Measurements from ENCODE around the gene EVA1A. TPM values are rescaled to one million over a fixed set of nuclear protein-coding genes. Genes with fewer than 3 reads are reported as not detected.
A peak's percentile ranks its signal among the peaks of the same experiment; 100 is the strongest.
"Not testable (repeated sequence)": the region's sequence is repeated elsewhere in the genome, so short reads cannot be mapped to it uniquely, and the experiment has no call there.

EVA1A gene
- total and polyA plus RNA-seq, 5 experiments from 2014 or later: 0.20 to 1.1 (median 0.68) TPM; not detected in 2

- H3K9me3 Mint-ChIP-seq: no peaks in the 10 kb centered on the region
Observed at GRCh38 chr2:75488157-75488556, 72.6 kb downstream of the EVA1A start.

GRCh38 chr2:75486735-75487134 lies 74.0 kb downstream of the EVA1A start:
- H3K27ac Mint-ChIP-seq, DNase-seq, H3K9me3 Mint-ChIP-seq, H3K4me1 Mint-ChIP-seq, POLR2A ChIA-PET, H3K36me3 Mint-ChIP-seq, H3K4me3 Mint-ChIP-seq, ATAC-seq: not testable (repeated sequence)
- H3K27me3 Mint-ChIP-seq: peaks cover 7 to 34% (median 17%) of the 10 kb centered on the region in 5 donors

More at GRCh38 chr2:75488157-75488556, 72.6 kb downstream of the EVA1A start:
- H3K27ac Mint-ChIP-seq: no peak overlapping the region
- H3K4me1 Mint-ChIP-seq: no peaks in the 10 kb centered on the region
- DNase-seq (no peak), ATAC-seq (no peak)
- H3K36me3 Mint-ChIP-seq: no peaks in the 10 kb centered on the region
- H3K27me3 Mint-ChIP-seq: peaks cover 7 to 37% (median 17%) of the 10 kb centered on the region in 5 donors
- POLR2A ChIA-PET: no interaction called here
- H3K4me3 Mint-ChIP-seq: no peak overlapping the region

GRCh38 chr2:75484840-75485239 lies 75.9 kb downstream of the EVA1A start:
- ATAC-seq: no peak
- Mint-ChIP-seq H3K9me3 (no peaks in the 10 kb centered on the region), H3K4me1 (no peaks in the 10 kb centered on the region), H3K4me3 (no peak overlapping the region), H3K36me3 (no peaks in the 10 kb centered on the region), H3K27me3 (peaks cover 6 to 42% (median 20%) of the 10 kb centered on the region in 5 donors), H3K27ac (no peak overlapping the region)
- DNase-seq: no peak
- POLR2A ChIA-PET: no interaction called here

- no peak overlapping the region for H3K4me3 Mint-ChIP-seq
- POLR2A ChIA-PET: no interaction called here
- no peak overlapping the region for H3K27ac Mint-ChIP-seq
Observed at GRCh38 chr2:75483878-75484277, 76.9 kb downstream of the EVA1A start.

GRCh38 chr2:75482398-75482797 lies 78.3 kb downstream of the EVA1A start:
- POLR2A ChIA-PET: no interaction called here
- Mint-ChIP-seq H3K4me1 (no peaks in the 10 kb centered on the region), H3K36me3 (no peaks in the 10 kb centered on the region), H3K27ac (no peak overlapping the region), H3K27me3 (peaks cover 5 to 27% (median 16%) of the 10 kb centered on the region in 5 donors), H3K4me3 (no peak overlapping the region), H3K9me3 (no peaks in the 10 kb centered on the region)
- ATAC-seq: no peak
- DNase-seq: no peak

More at GRCh38 chr2:75483878-75484277, 76.9 kb downstream of the EVA1A start:
- no peak for ATAC-seq
- Mint-ChIP-seq H3K4me1 (no peaks in the 10 kb centered on the region), H3K27me3 (peaks cover 5 to 37% (median 22%) of the 10 kb centered on the region in 5 donors), H3K9me3 (no peaks in the 10 kb centered on the region), H3K36me3 (no peaks in the 10 kb centered on the region)
- DNase-seq: no peak

- no peaks in the 10 kb centered on the region for H3K36me3 Mint-ChIP-seq
- H3K27me3 Mint-ChIP-seq: peaks cover 2 to 23% (median 17%) of the 10 kb centered on the region in 5 donors
- no peak for DNase-seq
- H3K9me3 Mint-ChIP-seq: no peaks in the 10 kb centered on the region
- POLR2A ChIA-PET: no interaction called here
- H3K4me1 Mint-ChIP-seq: no peaks in the 10 kb centered on the region
- no peak overlapping the region for H3K27ac Mint-ChIP-seq
- no peak overlapping the region for H3K4me3 Mint-ChIP-seq
- ATAC-seq: no peak
Observed at GRCh38 chr2:75480971-75481836, 79.5 kb downstream of the EVA1A start.

GRCh38 chr2:75477696-75478095 lies 83.0 kb downstream of the EVA1A start:
- peaks cover 5 to 28% (median 12%) of the 10 kb centered on the region in 5 donors for H3K27me3 Mint-ChIP-seq
- DNase-seq, H3K4me3 Mint-ChIP-seq, H3K27ac Mint-ChIP-seq, ATAC-seq, H3K36me3 Mint-ChIP-seq, H3K4me1 Mint-ChIP-seq, POLR2A ChIA-PET, H3K9me3 Mint-ChIP-seq: not testable (repeated sequence)

- ATAC-seq (no peak), DNase-seq (no peak)
- Mint-ChIP-seq H3K4me3 (no peak overlapping the region), H3K27ac (no peak overlapping the region), H3K9me3 (no peaks in the 10 kb centered on the region), H3K36me3 (no peaks in the 10 kb centered on the region), H3K27me3 (peaks cover 5 to 28% (median 12%) of the 10 kb centered on the region in 5 donors), H3K4me1 (no peaks in the 10 kb centered on the region)
- POLR2A ChIA-PET: no interaction called here
Observed at GRCh38 chr2:75476761-75477160, 84.0 kb downstream of the EVA1A start.

- no peak overlapping the region for H3K27ac Mint-ChIP-seq
- POLR2A ChIA-PET: no interaction called here
Observed at GRCh38 chr2:75475976-75476375, 84.8 kb downstream of the EVA1A start.

GRCh38 chr2:75475049-75475448 lies 85.7 kb downstream of the EVA1A start:
- Mint-ChIP-seq H3K27me3 (peaks cover under 1 to 24% (median 8%) of the 10 kb centered on the region in 5 donors), H3K4me3 (no peak overlapping the region), H3K36me3 (no peaks in the 10 kb centered on the region), H3K4me1 (no peaks in the 10 kb centered on the region), H3K9me3 (no peaks in the 10 kb centered on the region), H3K27ac (no peak overlapping the region)
- no peak for ATAC-seq
- POLR2A ChIA-PET: no interaction called here
- no peak for DNase-seq

More at GRCh38 chr2:75475976-75476375, 84.8 kb downstream of the EVA1A start:
- Mint-ChIP-seq H3K9me3 (no peaks in the 10 kb centered on the region), H3K4me1 (no peaks in the 10 kb centered on the region), H3K27me3 (peaks cover 3 to 26% (median 10%) of the 10 kb centered on the region in 5 donors), H3K36me3 (no peaks in the 10 kb centered on the region), H3K4me3 (no peak overlapping the region)
- DNase-seq: no peak
- no peak for ATAC-seq

- peaks cover 1 to 24% (median 5%) of the 10 kb centered on the region in 5 donors for H3K27me3 Mint-ChIP-seq
- H3K4me1 Mint-ChIP-seq: no peaks in the 10 kb centered on the region
- no peak overlapping the region for H3K4me3 Mint-ChIP-seq
- H3K36me3 Mint-ChIP-seq: no peaks in the 10 kb centered on the region
- POLR2A ChIA-PET: no interaction called here
- no peak for ATAC-seq
- H3K27ac Mint-ChIP-seq: no peak overlapping the region
- H3K9me3 Mint-ChIP-seq: no peaks in the 10 kb centered on the region
- no peak for DNase-seq
Observed at GRCh38 chr2:75474115-75474514, 86.6 kb downstream of the EVA1A start.

GRCh38 chr2:75466708-75467311 lies 93.9 kb downstream of the EVA1A start:
- Mint-ChIP-seq H3K27ac (peak overlapping the region in 1 of 10 donors; percentile 35), H3K27me3 (peaks cover 10 to 35% (median 14%) of the 10 kb centered on the region in 5 donors), H3K4me3 (no peak overlapping the region), H3K9me3 (no peaks in the 10 kb centered on the region), H3K36me3 (no peaks in the 10 kb centered on the region), H3K4me1 (no peaks in the 10 kb centered on the region)
- POLR2A ChIA-PET: no interaction called here
- ATAC-seq (no peak), DNase-seq (peak in 4 of 10 donors; percentile 2 to 20 (median 11))

GRCh38 chr2:75465317-75465984 lies 95.3 kb downstream of the EVA1A start:
- no peak overlapping the region for H3K4me3 Mint-ChIP-seq
- DNase-seq (no peak), ATAC-seq (no peak)
- H3K4me1 Mint-ChIP-seq: no peaks in the 10 kb centered on the region
- H3K36me3 Mint-ChIP-seq: peaks cover 0 to 3% (median 0%) of the 10 kb centered on the region in 3 donors
- POLR2A ChIA-PET: no interaction called here
- H3K27ac Mint-ChIP-seq: no peak overlapping the region
- peaks cover 13 to 48% (median 19%) of the 10 kb centered on the region in 5 donors for H3K27me3 Mint-ChIP-seq
- H3K9me3 Mint-ChIP-seq: no peaks in the 10 kb centered on the region
